Ovary (tissue), 3 donors: ENCODE results near the gene DNA2.

Source experiments
- CTCF ChIP-seq, 3 donors: fragments of 450-650 bp in 2 of 3; fragments of 200-600 bp in 1 of 3; IDR thresholded peaks; one replicate each; pipeline versions ENCODE4 v1.5.1 to v1.8.0; 2016 to 2022; ENCODE audit warnings: antibody characterized with exemption in 3 of 3, mild to moderate bottlenecking in 1 of 3
- POLR2A ChIP-seq: fragments of 450-650 bp; IDR thresholded peaks from one replicate; pipeline ENCODE4 v1.6.1; 2017; ENCODE audit warnings: antibody characterized with exemption, mild to moderate bottlenecking, moderate library complexity
- donor health status: DM: no; HTN: no; CAD: no.

- TF ChIP-seq POLR2A, result no peak
- no peak for TF ChIP-seq CTCF (IDR thresholded peaks at IDR 0.05)
Observed at GRCh38 chr10:68463365-68464093, 8.2 kb downstream of the DNA2 start.
